Germinal center (tissue), 1 donor: ENCODE measurements around the gene EGFR.

Experiments used
- DNase-seq: peaks from one replicate; pipeline ENCODE4 v3.0.0; 2012; ENCODE audit warnings: mixed read lengths, low spot score

The EGFR gene

GRCh38 chr7:55250313-55250712 lies 231.5 kb downstream of the EGFR start:
- DNase-seq, result no peak

- DNase-seq, result no peak
Observed at GRCh38 chr7:55251313-55251712, 232.5 kb downstream of the EGFR start.

- no peak for DNase-seq
Observed at GRCh38 chr7:55251911-55252310, 233.1 kb downstream of the EGFR start.

GRCh38 chr7:55252386-55252785 lies 233.6 kb downstream of the EGFR start:
- no peak for DNase-seq

GRCh38 chr7:55253188-55253587 lies 234.4 kb downstream of the EGFR start:
- DNase-seq, result no peak

- DNase-seq, result no peak
Observed at GRCh38 chr7:55254242-55254595, 235.4 kb downstream of the EGFR start.

GRCh38 chr7:55254596-55255495 lies 236.0 kb downstream of the EGFR start:
- peak; percentile 86 for DNase-seq

DNA sequence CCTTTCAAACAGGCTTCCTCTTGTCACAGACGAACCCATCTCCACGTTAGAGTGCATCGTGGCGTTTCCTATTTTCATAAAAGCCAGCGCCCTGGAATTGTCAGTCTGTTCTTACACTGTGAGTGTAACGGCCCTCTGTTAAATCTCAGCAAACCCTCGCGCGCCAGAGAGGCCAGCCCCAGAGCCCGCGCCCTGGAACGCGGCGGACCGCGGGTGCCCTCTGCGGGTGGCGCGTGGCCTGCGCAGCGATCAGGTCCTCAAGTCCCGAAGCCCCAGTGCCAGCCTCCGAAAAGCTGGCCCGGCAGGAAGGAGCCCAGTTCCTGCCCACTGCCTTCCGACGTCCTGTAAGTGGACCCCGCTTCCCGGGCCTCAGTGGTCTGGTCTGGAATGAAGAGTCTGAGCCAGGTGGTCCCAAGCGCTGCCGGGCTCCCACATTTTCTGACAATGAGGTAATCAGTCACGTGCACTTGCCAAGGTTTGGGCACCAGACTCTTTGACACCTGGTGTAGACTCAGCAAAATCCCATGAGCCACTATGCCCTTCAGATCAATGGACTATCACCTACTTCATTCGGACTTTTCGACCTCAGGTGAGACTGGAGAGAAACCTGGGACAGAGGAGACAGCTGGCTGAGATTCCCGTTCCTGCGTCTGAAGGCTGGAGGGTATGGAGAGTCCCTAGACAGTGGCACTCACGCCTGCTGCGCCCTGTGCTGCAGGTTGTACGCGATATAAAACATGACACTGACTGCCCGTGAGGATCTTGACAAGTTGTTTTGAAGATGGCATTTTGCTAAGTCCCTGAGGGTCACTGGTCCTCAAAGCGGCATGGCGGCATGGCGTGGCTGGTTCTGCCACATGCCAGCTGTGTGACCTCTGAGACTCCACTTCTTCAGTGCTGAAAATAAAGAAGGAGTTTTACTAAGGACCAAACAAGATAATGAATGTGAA lies 237.0 kb downstream of the EGFR start:
- DNase-seq, result peak; percentile 75

- DNase-seq, result no peak
Observed at GRCh38 chr7:55258631-55259030, 239.8 kb downstream of the EGFR start.

- no peak for DNase-seq
Observed at GRCh38 chr7:55260171-55260570, 241.4 kb downstream of the EGFR start.

DNA sequence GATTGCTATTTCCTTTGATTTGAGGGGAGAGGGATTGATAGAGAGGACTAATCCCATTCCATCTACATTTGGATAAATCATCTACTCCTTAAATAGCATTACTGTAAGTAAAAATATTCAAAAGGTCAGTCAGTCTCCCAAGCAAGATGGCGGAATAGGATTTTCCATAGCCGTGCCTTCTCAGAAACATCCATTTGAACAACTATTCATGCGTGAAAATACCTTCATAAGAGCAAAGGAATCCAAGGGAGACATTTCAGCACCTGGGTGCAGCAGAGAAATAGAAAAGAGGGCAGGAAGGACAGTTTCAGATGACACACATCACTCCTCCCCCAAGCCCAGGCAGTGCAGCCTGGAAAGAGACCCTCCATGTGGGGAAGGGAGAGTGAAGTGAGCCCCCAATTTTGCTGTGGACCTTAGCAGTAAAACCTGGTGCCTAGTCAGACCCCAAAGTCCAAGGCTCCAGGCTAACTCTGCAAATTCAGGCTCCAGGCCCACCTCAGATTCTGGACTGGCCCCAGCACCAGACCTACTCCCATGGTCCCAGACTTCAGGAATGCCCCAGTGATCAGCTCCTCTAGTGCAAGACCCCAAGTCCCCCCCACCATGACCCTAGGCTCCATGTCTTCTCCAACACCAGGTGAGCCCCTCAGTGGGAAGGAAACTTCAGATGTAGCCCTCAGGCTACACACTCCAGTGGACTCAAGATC lies 242.0 kb downstream of the EGFR start:
- DNase-seq, result no peak
